HG02943 (cell line): ENCODE results near the gene INSC.

Experiments used
- ATAC-seq: cut with Tn5 transposase; IDR thresholded peaks from one replicate; pipeline ENCODE4 v1.9.1; 2021; ENCODE audit warnings: mild to moderate bottlenecking, low read depth, moderate library complexity; ENCODE audit not compliant: unreplicated experiment

The INSC gene

DNA sequence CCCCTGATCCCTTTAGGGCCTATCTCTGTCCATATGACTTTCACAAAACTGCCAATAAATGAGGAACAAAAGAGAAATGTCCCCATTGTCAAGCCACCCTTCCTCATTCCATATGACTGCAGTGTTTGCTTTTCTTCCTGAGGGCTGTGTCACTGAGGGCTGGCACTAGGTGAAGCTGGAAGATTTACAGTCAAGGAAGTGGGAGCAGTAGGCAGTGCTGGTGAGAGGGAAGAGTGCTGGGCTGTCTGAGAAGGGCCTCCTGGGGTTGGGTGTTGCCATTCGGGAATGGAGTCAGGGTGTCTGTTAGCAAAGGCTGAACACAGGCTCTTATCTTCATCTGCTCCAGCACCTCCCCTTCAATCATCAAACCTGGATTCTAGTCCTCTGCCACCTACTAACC is 30.9 kb downstream of the INSC start:
- ATAC-seq, result no peak

DNA sequence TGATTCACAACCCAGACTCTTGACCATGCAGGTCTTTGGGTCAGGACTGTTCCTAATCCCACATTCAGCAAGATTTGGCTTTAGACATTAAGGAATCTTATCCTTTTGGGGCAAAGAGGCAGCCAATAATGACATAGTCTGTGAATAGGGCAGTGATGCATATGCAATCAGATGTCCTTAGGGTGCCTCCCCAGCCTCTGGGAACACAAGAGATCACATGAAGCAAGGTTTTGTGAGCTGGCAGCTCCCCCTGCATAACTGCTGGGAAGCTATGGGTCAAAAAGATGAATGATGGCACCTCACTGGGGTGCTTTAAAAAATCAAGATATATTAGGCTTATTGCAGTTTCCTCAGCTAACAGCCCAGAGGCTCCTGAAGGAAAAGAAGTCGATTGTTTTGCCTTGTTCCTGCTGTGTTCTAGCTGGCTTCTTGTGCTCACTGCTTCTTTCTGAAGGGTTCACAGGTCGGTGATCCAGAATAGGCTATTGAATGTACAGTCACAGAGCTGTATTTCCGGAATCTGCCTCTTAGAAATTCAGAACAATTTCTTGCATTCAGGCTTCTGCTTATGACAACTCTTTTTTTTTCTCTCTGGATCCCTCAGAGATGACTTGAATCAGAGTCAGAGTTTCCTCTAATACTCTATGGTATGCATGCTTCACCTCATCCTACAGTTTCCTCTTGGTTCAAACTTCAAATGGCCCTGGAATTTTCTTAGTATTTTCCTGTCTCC is 31.7 kb downstream of the INSC start:
- no peak for ATAC-seq

DNA sequence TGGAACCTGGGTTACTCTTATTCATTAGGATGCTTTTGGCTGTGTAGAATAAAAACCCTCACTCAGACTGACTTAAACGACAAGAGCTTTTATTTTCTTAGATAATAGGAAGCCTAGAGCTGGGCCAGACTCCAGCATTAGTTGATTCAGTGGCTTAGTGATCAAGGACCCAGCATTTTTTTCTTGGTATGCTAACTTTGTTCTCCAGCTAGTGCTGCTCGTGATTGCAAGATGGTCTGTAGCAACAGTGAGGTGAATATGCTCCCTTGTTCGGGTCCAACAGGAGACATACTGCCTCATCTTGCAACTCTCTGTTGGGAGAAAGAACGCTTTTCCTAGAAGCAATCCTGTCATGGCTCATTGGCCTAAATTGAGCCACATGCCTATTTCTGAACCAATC is 33.4 kb downstream of the INSC start:
- ATAC-seq, result no peak

DNA sequence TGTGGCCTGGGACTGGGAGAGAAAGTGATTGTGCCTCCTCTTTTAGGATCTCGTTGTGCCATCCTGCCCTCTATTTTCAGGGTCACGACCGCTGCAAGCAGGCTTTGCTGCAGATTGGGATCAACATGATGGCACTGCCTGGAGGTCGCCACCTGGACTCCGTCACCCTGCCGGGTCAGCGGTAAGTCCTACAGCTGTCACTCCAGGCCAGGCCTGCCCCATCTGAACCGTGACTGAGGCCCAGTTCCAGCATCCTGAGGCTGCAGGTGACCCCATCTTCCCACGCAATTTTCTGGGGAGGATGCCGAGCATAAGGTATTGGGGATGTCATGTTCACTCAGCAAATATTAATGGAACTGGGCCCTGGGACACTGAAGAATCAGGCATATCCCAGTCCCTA is 34.3 kb downstream of the INSC start:
- ATAC-seq, result no peak

DNA sequence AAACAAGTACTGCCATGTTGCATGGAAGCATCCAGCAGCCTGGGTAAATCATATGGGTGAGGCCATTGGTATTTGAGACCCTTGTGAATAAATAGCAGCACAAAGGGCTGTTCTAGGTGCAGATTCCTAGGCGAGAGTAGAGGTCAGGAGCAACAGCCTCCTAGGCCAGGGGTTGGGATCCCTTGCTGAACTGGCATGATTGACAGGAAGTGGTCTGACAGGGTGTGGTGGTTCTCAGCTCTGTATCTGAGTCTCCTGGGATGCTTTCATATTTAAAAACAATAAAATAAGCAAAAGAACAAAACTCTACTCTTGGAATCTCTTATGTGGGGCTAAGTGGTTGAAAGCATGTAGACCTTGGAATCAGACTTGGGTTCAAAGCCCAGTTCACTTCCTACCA is 35.8 kb downstream of the INSC start:
- ATAC-seq, result no peak

DNA sequence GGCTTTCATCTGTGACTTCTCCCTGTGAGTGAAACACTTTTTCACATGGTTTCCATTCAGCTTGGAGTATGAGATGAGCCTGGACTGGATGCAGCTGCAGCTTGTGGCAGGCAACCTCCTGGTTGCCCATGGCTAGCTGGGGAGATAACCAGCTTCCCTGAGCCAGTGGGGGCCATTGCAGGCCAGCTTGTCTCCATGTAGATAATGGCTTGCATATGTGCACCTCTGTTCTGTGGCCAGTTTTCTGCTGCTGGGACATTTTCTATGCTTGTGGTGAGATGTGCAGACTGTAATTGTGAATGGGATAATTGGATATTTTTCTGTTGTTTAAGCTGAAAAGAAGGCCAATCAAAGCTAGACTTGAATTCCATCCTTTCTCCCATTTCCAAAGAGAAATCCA is 38.5 kb downstream of the INSC start:
- no peak for ATAC-seq

DNA sequence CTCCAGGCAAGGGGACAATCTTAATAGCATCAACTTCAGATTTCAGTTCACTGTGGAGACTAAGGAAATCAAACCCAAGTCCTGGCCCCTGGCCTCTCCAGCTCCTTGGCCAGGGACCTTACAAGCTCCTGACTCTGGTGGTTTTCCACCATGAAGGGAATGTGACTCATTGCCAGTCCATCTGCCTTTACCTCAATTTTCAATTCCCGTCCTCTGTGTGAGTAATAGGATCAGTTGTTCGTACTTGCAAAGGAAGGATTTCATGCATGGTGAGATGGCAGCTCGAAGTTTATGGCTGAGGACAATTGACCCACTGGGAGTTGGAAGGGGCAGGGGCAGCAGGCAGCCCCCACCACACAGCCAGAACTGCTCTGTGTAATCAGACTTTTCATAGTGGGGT is 42.5 kb downstream of the INSC start:
- ATAC-seq, result no peak

DNA sequence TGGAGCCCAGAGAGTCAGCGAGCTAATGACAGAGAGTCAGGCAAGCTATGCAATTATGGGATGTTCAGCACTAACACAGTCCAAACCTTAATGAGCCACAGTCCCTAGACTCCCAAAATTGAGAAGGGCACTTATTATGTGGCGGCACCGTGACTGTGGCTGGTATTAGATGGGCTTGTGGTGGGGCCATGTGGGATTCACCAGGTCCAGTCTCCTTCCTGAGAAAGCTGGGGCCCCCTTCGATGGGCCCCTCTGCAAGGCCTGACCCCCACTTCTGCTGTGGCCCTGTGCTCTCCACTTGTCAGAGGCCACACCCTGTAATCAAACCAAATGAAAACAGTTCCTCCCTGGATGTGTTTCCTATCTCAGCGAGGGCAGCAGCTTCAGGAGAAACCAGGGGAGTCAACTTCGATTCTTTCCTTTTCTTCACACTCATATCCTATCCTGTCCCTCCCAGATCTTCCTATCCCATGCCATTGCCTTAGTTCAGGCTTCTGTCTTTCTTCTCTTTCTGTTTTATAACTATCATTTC is 42.9 kb downstream of the INSC start:
- no peak for ATAC-seq

DNA sequence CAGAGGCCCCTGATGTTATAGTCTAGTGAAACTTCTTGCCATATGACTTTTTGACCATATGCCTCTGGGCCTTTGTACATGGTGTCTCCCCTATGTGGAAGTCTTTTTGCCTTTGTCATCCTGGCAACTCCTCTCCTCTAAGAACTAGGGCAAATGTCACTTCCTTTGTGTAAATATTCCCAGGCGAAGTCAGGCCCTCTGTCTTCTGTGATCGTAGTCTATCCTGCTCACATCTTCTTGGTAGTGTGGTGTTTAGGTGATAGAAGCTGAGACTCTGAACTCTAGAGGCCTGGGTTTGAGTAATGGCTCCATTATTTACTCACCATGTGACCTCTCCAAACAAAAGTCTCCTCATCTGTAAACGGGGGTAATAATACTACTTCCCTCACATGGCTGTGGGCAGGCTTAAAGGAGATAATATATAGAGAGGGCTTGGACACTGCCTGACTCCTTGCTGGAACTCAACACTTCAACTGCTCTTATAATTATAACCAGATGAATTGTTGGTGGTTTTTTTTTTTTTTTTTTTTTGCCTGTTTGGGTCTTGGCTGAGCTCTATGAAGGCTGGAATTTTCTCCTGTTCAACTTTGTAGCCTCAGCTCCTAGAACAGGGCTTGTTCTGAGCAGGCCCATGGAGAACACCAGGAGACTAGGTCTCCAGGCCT is 43.8 kb downstream of the INSC start:
- no peak for ATAC-seq

DNA sequence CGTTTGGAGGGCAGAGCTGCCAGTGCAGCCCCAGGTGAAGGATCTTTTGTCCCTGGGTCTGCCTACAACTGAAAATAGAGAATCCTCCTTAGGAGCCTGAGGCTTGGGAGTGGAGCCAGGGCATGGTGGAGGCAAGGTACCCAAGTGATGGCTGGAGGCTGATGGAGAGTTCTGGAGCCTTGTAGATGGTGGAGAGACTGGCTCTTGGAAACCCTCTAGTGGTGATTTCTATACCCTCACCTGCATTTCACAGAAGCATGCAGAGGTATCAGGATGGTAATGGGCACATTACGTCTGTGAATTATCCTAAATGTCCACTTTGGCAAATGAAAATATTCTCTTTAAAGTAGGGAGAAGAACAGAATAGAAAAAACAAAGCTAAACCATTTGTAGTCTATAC is 44.4 kb downstream of the INSC start:
- ATAC-seq, result peak; percentile 85

DNA sequence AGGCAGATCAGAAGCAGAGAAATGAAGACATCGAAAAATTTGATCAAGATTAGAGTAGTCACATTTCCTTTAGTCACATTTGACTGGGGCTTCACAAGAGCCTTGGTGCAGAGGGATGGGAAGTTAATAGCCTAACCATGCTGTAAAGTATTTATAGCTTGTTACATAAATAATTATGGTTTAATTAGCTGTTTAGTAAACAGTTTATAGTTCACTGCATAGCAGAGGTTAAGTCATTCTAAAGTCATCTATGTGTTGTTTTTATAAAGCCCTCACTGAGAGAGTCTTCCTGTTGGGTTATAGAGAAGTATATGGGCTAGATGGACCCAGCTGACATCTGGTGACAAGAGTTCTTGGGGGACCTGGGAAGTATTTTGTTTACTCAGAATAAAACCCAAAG is 47.1 kb downstream of the INSC start:
- no peak for ATAC-seq

DNA sequence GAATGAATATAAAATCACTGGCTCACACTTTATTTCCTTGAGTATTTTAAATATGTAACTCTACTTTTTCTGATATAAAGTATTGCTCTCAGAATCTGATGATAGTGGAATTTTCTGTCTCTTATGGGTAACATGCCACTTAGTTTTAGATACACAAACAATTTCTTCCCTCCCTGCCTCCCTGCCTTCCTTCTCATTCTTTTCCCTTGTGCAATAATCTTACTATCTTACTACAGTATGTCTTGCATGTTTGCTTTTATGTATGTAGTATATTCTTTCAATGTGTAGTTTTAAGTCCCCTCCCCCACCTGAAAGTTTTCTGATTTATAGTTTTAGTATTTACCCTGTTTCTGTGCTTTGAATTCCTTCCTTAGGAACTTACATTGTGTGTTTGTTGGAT is 48.4 kb downstream of the INSC start:
- no peak for ATAC-seq

DNA sequence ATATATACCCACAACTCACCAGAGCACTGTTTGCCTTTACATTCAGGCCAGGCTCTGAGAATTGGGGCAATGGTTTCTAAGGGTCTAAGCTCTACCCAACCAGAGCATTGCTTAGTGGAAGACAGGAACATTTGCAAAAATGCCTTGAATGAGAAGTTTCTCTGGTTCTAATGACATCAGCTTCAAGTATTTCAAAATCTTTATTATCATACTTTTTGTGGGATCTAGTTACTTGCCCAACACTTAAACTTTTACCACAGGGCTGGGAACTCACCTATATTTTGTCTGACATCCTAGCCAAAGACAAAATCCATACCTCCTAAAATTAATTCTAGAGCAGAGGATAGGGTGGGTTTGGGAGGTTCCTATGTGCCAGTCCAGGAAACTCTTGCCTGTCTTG is 51.5 kb downstream of the INSC start:
- ATAC-seq, result no peak

DNA sequence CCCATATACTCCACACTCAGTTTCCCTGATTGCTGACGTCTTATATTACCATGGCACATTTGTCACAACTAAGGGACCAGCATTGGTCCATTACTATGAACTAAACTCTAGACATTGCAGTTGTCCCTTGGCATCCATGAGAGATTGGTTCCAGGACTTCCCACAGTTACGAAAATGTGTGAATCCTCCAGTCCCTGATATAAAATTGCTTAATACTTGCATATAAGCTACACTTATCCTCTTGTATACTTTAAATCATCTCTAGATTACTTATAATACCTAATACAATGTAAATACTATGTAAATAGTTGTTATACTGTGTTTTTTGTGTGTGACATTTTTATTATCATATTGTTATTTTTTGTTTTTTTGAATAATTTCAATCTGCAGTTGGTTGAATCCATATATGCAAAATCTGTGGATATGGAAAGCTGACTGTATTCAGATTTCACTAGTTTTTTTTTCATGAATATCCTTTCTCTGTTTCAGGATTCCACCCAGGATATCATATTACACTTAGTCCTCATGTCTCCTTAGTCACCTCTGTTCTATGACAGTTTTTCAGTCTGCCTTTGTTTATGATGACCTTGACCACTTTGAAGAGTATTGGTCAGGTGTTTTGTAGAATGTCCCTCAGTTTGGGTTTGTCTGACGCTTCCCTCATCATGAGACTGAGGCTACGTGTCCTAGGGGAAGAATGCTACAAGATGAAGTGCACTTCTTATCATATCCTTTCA is 55.3 kb downstream of the INSC start:
- no peak for ATAC-seq

DNA sequence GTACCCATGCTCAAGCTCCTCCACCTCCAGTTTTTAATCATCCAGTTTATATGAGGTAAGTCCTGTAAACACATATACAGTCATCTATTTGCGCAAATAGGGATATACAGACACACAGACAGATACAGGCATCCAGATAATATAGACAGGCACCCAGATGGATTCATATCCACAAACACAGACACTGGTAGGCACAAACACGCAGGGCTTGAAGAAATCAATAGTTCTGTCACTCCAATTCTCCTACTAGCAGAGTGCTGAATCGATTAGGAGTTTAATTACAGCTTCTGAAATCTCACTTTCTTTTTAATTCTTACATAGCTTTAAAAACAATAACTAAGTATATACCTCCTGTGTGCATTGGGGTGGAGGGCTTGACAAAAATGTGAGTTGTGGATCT is 56.0 kb downstream of the INSC start:
- ATAC-seq, result no peak

DNA sequence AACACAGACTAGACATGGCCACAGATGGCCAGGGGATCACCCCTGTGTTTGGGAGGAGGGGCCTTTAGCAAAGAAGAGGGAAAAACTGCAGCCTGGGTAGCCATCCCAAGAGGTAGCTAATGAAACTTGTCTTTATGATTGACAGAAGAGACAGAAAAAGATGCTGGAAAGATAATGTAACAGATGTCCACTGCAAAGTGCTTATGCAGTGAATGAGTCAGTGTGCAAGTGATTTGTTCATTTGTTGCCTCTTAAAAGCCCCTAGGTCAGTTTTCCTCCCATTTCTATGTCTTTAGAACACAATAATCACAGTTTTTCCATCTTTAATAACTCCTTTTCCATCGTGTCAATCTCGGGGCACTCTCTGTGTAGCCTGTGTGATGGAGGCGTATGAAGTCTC is 57.2 kb downstream of the INSC start:
- no peak for ATAC-seq

DNA sequence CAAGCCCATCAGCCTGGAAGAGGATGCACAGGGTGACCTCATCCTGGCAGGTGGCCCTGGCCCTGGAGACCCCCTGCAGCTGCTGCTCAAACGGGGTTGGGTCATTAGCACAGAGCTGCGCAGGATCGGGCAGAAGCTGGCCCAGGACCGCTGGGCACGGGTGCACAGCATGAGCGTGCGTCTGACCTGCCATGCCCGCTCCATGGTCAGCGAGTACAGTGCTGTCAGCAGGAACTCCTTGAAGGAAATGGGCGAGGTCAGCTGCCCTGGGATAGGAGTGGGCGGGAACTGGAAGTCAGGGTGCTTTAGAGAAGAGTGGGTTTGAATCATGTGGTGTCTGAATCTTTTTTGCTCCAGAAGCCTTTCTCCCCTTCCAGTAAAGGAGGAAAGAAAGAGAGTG is 61.1 kb downstream of the INSC start:
- no peak for ATAC-seq

DNA sequence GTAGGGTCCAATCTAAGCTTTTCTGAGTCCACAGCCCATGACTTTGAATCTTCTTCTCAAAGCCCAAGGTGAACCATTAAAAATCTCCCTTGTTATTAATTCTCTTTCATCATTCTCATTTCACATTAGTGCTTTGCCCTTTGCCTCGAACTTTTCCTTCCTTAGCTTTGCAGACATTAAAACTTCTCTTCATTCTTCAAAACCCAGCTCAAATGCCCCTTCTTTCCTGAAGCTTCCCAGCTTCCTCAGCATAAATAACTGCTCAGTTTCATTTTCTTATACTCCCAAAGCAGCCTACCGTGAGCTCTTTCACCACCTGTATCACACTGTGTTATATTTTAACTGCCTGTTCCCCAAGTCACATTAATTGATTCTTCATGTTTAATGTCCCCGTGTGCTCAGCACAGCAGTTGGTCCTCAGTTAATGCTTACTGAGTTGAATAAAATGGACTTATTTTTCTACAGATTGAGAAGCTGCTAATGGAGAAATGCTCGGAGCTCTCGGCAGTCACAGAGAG is 62.0 kb downstream of the INSC start:
- ATAC-seq, result no peak

DNA sequence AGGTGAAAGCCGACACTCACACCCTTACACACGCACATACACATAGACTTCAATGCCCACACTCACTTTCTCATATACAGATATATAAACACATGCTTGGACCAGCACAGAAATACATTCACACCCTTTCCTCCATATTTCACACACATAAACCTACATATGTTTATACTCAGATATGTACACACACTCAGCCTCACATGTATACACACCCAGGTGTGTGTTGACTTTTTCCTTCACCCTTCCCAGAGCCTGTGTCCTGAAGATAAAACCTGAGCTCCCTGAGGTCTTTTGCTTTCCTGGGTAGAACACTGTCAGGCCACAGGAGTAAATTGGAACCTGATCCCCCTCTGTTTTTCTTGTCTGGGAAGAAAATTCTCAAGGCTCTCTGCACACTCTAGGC is 62.8 kb downstream of the INSC start:
- ATAC-seq, result no peak

DNA sequence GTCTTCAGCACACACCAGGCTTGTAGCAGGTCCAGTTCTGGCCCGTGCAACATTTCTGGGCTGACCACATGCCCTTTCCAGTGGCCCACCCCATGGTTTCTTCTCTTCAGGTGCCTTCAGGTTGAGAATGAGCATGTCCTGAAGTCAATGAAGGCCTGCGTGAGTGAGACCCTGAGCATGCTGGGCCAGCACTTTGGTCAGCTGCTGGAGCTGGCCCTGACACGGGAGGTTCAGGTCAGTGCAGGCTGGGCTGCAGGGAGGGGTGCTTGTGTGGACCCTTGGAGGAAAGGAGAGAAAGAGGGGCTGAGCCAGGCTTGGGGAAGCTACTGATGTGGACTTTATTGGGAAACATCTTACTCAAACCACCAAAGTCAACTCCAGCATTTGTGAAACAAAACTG is 63.5 kb downstream of the INSC start:
- ATAC-seq, result no peak

DNA sequence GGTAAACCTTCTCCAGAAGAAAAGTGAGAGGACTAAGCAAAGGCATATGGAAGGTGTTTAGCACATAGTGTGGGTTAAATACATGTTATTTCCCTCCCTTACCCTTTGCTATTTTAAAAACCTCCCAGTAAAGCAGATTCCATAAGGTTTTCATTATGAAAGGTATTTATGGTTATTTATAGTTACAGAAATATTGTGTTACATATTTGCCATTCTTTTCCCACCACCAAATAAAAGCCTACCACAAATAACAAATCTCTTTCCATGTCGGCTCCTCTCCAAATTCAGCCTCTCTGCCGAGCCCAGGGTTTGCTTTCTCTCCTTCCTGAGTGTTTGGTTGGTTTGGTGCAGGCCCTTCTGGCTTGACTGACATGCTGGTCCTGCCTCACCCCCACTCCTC is 64.4 kb downstream of the INSC start:
- ATAC-seq, result no peak
